IMR-90 (cell line): ENCODE measurements around the gene SNRPD2.

Experiments used
- BHLHE40 ChIP-seq: fragments of 150-350 bp; IDR thresholded peaks from 2 replicates; pipeline ENCODE4 v1.6.1; 2016; ENCODE audit warnings: mild to moderate bottlenecking, low read depth, low read length
- CEBPB ChIP-seq: IDR thresholded peaks from 2 replicates; pipeline ENCODE4 v1.6.1; 2012; ENCODE audit warnings: low read depth, low read length, improper control_type of control experiment
- CHD1 ChIP-seq: IDR thresholded peaks from 2 replicates; pipeline ENCODE4 v1.6.1; 2012; ENCODE audit warnings: low read depth, low read length, improper control_type of control experiment
- CTCF ChIP-seq: conservative IDR thresholded peaks from 2 replicates; pipeline ENCODE4 v1.5.1; 2012; ENCODE audit warnings: mild to moderate bottlenecking, low read depth, low read length, improper control_type of control experiment
- FOS ChIP-seq: fragments of 150-350 bp; IDR thresholded peaks from 2 replicates; pipeline ENCODE4 v1.6.1; 2016; ENCODE audit warnings: low read depth, low read length
- MAFK ChIP-seq: IDR thresholded peaks from 2 replicates; pipeline ENCODE4 v1.6.1; 2012; ENCODE audit warnings: low read depth, low read length, improper control_type of control experiment
- MAZ ChIP-seq: IDR thresholded peaks from 2 replicates; pipeline ENCODE4 v1.6.1; 2012; ENCODE audit warnings: low read depth, mild to moderate bottlenecking, low read length, improper control_type of control experiment, moderate library complexity, borderline replicate concordance
- MXI1 ChIP-seq: IDR thresholded peaks from 2 replicates; pipeline ENCODE4 v1.6.1; 2012; ENCODE audit warnings: low read depth, mild to moderate bottlenecking, low read length, moderate library complexity, borderline replicate concordance
- POLR2A ChIP-seq: IDR thresholded peaks from 2 replicates; pipeline ENCODE4 v1.6.1; 2012; ENCODE audit warnings: mild to moderate bottlenecking, low read depth, low read length
- RAD21 ChIP-seq: IDR thresholded peaks from 2 replicates; pipeline ENCODE4 v1.6.1; 2012; ENCODE audit warnings: low read length, improper control_type of control experiment
- RFX5 ChIP-seq: IDR thresholded peaks from 2 replicates; pipeline ENCODE4 v1.8.0; 2012; ENCODE audit warnings: low read depth, mild to moderate bottlenecking, low read length, moderate library complexity
- SMC3 ChIP-seq: fragments of 150-350 bp; IDR thresholded peaks from 2 replicates; pipeline ENCODE4 v1.6.1; 2016; ENCODE audit warnings: low read depth, mild to moderate bottlenecking, antibody characterized with exemption, low read length, moderate library complexity
- TF ChIP-seq, protein P1 (sequence below): fragments of 150-350 bp; IDR thresholded peaks from 2 replicates; pipeline ENCODE4 v1.6.1; 2017; ENCODE audit warnings: mild to moderate bottlenecking, antibody characterized with exemption, low read length, low read depth
- TF ChIP-seq, protein P2 (sequence below): fragments of 150-350 bp; IDR thresholded peaks from 2 replicates; pipeline ENCODE4 v1.6.1; 2016; ENCODE audit warnings: low read depth, mild to moderate bottlenecking, low read length, moderate library complexity, borderline replicate concordance

- TF ChIP-seq CEBPB (no peak), CTCF (no peak), BHLHE40 (no peak), POLR2A (no peak), MXI1 (no peak), RAD21 (no peak), RFX5 (no peak), MAZ (no peak), CHD1 (no peak), MAFK (no peak), FOS (no peak), SMC3 (no peak)
- TF ChIP-seq, protein P1, sequence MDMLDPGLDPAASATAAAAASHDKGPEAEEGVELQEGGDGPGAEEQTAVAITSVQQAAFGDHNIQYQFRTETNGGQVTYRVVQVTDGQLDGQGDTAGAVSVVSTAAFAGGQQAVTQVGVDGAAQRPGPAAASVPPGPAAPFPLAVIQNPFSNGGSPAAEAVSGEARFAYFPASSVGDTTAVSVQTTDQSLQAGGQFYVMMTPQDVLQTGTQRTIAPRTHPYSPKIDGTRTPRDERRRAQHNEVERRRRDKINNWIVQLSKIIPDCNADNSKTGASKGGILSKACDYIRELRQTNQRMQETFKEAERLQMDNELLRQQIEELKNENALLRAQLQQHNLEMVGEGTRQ: no peak
- TF ChIP-seq, protein P2, sequence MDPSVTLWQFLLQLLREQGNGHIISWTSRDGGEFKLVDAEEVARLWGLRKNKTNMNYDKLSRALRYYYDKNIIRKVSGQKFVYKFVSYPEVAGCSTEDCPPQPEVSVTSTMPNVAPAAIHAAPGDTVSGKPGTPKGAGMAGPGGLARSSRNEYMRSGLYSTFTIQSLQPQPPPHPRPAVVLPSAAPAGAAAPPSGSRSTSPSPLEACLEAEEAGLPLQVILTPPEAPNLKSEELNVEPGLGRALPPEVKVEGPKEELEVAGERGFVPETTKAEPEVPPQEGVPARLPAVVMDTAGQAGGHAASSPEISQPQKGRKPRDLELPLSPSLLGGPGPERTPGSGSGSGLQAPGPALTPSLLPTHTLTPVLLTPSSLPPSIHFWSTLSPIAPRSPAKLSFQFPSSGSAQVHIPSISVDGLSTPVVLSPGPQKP: no peak
Observed at GRCh38 chr19:45713141-45713540, 21.4 kb upstream of the SNRPD2 start.
